ENCODE results near the gene CRLF3. TPM values are rescaled to one million over a fixed set of nuclear protein-coding genes. Genes with fewer than 3 reads are reported as not detected.

Gene CRLF3
- total and polyA plus RNA-seq, 5 donors from 2014 or later: 76.2 to 169 (median 116) TPM

DNA sequence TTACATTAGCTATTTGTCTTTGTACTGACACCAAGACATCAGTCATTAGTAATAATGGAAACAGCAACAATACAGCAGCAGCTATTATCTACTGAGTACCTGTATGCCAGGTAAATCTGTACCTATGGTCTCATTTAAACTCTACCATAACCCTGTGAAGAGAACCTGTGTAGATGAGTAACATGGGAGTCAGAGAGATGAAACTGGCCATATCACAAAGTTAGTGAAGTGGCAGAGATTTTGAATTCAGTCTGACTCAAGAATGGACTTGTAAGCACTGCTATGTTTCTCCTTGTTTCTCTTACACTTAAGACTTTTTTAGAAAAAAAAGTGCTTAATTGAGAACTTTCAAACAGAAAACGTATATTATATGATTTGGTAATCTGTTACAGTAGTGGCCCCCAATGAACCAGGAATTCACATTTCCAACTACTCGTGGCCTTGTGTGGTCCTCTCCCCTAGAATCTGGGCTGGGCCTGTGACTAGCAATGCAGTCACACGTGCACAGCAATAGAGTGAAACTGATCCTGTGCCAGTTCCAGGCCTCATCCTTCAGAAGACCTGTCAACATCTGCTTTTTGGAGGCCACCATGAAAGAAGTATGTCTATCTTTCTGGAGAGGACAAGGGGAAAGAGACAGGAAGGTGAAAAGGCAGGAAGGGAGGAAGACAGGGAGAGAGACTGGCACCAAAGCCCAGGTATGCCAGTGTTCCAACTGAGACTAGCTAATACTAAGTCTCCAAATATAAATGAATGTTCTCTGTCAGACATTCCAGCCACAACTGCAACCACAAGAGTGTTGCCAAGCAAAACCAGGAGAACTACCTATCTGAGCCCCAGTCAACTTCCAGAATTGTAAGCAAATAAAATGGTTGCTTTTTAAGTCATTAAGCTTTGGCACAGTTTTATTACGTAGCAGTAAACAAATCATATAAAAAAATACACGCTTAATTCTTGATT is 12.0 kb downstream of the CRLF3 start:
- Mint-ChIP-seq H3K27ac (peak overlapping the region; percentile 77 to 93 (median 90)), H3K27me3 (no peaks in the 10 kb centered on the region), H3K9me3 (no peaks in the 10 kb centered on the region), H3K4me3 (peak overlapping the region; percentile 57 to 87 (median 72)), H3K4me1 (peaks cover 25 to 84% (median 54%) of the 10 kb centered on the region in 4 donors), H3K36me3 (peaks cover 6% of the 10 kb centered on the region)
- Histone ChIP-seq H3K27ac (ENCODE audit: insufficient read depth, low read length, poor library complexity, severe bottlenecking) (peak overlapping the region; percentile 83), H3K36me3 (ENCODE audit: control insufficient read depth, insufficient read depth, low read length) (no peaks in the 10 kb centered on the region), H3K4me1 (ENCODE audit: control insufficient read depth, insufficient read depth, low read length, poor library complexity, severe bottlenecking) (peaks cover 76% of the 10 kb centered on the region), H3K27me3 (ENCODE audit: control insufficient read depth, insufficient read depth, low read length) (no peaks in the 10 kb centered on the region), H3K9me3 (ENCODE audit: control insufficient read depth in 2 of 2, low read length in 2 of 2) (no peaks in the 10 kb centered on the region), H3K4me3 (ENCODE audit: low read depth, low read length) (peak overlapping the region; percentile 53)
- DNase-seq: no peak
- no peak for ATAC-seq (ENCODE audit: low read depth in 2 of 2)

DNA sequence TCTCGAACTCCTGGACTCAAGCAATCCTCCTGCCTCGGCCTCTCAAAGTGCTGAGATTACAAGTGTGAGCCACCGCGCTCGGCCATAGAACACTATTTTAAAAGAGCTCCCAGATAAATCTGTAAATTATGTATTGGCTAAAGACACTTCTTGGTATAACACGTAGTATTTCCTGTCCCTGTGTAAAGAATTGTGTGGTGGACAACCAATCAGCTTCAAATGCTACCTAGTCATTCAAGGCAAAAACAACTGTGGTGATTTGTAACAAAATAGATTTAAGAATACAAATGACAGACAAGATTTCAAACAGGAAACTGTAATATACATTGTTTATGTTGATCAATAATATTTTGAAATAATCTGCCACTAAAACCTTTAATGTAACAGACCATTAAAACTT is 14.6 kb downstream of the CRLF3 start:
- Mint-ChIP-seq H3K36me3 (no peaks in the 10 kb centered on the region), H3K9me3 (no peaks in the 10 kb centered on the region)
- DNase-seq: peak in 2 of 3 donors; percentile 59 to 83

DNA sequence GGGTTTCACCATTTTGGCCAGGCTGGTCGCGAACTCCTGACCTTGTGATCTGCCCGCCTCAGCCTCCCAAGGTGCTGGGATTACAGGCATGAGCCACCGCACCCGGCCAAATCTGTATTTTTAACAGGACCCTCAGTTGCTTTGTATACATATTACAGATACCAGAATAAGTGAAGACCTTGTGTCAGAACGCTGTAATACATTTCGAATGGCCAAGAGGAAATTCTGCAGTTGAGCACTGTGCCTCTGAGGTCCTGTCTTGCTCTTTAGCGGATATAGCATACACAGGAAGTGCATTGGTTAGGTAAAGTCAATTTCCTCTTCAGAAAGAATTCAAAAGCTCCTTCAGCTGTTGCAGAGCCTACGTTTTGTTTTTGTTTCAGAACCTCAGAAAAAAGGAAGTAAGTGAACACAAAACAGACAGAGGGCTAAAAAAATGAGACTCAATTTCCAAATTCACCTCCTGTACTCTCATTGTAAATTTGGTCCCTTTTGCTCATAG is 15.7 kb downstream of the CRLF3 start:
- Mint-ChIP-seq H3K9me3 (no peaks in the 10 kb centered on the region), H3K27ac (peak overlapping the region; percentile 98 to 99 (median 98)), H3K27me3 (no peaks in the 10 kb centered on the region), H3K4me1 (peaks cover 35 to 84% (median 60%) of the 10 kb centered on the region in 4 donors), H3K36me3 (peaks cover 5% of the 10 kb centered on the region), H3K4me3 (peak overlapping the region; percentile 79 to 94 (median 90))
- H3K4me3 ChIP-seq (ENCODE audit: low read depth, low read length): peak overlapping the region; percentile 81
- no peaks in the 10 kb centered on the region for H3K9me3 ChIP-seq (ENCODE audit: control insufficient read depth in 2 of 2, low read length in 2 of 2)
- H3K4me1 ChIP-seq (ENCODE audit: control insufficient read depth, insufficient read depth, low read length, poor library complexity, severe bottlenecking): peaks cover 76% of the 10 kb centered on the region
- H3K27ac ChIP-seq (ENCODE audit: insufficient read depth, low read length, poor library complexity, severe bottlenecking): peak overlapping the region; percentile 83
- H3K27me3 ChIP-seq (ENCODE audit: control insufficient read depth, insufficient read depth, low read length): no peaks in the 10 kb centered on the region
- peaks cover 6% of the 10 kb centered on the region for H3K36me3 ChIP-seq (ENCODE audit: control insufficient read depth, insufficient read depth, low read length)
- ATAC-seq (ENCODE audit: low read depth in 2 of 2) (peak; percentile 96 to 98), DNase-seq (peak; percentile 17 to 93 (median 84))

More for the DNA sequence above, 14.6 kb downstream of the CRLF3 start:
- Histone ChIP-seq H3K36me3 (ENCODE audit: control insufficient read depth, insufficient read depth, low read length) (no peaks in the 10 kb centered on the region), H3K4me1 (ENCODE audit: control insufficient read depth, insufficient read depth, low read length, poor library complexity, severe bottlenecking) (peaks cover 79% of the 10 kb centered on the region), H3K27ac (ENCODE audit: insufficient read depth, low read length, poor library complexity, severe bottlenecking) (peak overlapping the region; percentile 83), H3K9me3 (ENCODE audit: control insufficient read depth in 2 of 2, low read length in 2 of 2) (no peaks in the 10 kb centered on the region), H3K4me3 (ENCODE audit: low read depth, low read length) (peak overlapping the region; percentile 81), H3K27me3 (ENCODE audit: control insufficient read depth, insufficient read depth, low read length) (no peaks in the 10 kb centered on the region)
- peaks cover 35 to 87% (median 59%) of the 10 kb centered on the region in 4 donors for H3K4me1 Mint-ChIP-seq
- peak overlapping the region; percentile 98 to 99 (median 98) for H3K27ac Mint-ChIP-seq
- peak in 1 of 2 donors; percentile 39 for ATAC-seq (ENCODE audit: low read depth in 2 of 2)
- no peaks in the 10 kb centered on the region for H3K27me3 Mint-ChIP-seq
- H3K4me3 Mint-ChIP-seq: peak overlapping the region; percentile 79 to 94 (median 90)

DNA sequence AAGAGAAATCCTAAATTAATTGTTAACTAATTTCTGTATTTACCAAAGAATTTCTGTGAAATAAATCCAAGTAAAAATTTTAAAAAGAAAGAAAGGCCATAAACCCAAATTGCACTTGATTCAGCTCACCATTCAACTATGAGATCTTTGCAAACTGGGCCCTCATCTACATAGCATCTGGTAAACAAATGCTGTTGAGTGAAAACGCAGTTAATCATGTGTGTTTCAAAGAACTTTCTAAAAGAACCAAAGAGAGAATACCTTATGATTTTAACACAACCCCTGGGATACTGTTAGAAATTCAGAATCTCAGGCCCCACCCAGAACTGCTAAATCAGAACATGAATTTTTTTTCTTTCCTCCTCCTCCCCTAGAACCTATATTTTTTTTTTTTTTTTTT is 16.6 kb downstream of the CRLF3 start:
- H3K36me3 ChIP-seq (ENCODE audit: control insufficient read depth, insufficient read depth, low read length): peaks cover 15% of the 10 kb centered on the region
- ATAC-seq (ENCODE audit: low read depth in 2 of 2) (no peak), DNase-seq (no peak)
- H3K27ac Mint-ChIP-seq: peak overlapping the region; percentile 98 to 99 (median 98)
- H3K4me3 Mint-ChIP-seq: peak overlapping the region; percentile 79 to 94 (median 90)
- peak overlapping the region; percentile 67 for H3K4me3 ChIP-seq (ENCODE audit: low read depth, low read length)
- H3K9me3 Mint-ChIP-seq: no peaks in the 10 kb centered on the region
- H3K4me1 ChIP-seq (ENCODE audit: control insufficient read depth, insufficient read depth, low read length, poor library complexity, severe bottlenecking): peaks cover 68% of the 10 kb centered on the region
- H3K27me3 ChIP-seq (ENCODE audit: control insufficient read depth, insufficient read depth, low read length): no peaks in the 10 kb centered on the region
- H3K36me3 Mint-ChIP-seq: peaks cover 13% of the 10 kb centered on the region
- peaks cover 27 to 79% (median 56%) of the 10 kb centered on the region in 4 donors for H3K4me1 Mint-ChIP-seq
- peak overlapping the region; percentile 83 for H3K27ac ChIP-seq (ENCODE audit: insufficient read depth, low read length, poor library complexity, severe bottlenecking)
- H3K27me3 Mint-ChIP-seq: no peaks in the 10 kb centered on the region
- no peaks in the 10 kb centered on the region for H3K9me3 ChIP-seq (ENCODE audit: control insufficient read depth in 2 of 2, low read length in 2 of 2)

DNA sequence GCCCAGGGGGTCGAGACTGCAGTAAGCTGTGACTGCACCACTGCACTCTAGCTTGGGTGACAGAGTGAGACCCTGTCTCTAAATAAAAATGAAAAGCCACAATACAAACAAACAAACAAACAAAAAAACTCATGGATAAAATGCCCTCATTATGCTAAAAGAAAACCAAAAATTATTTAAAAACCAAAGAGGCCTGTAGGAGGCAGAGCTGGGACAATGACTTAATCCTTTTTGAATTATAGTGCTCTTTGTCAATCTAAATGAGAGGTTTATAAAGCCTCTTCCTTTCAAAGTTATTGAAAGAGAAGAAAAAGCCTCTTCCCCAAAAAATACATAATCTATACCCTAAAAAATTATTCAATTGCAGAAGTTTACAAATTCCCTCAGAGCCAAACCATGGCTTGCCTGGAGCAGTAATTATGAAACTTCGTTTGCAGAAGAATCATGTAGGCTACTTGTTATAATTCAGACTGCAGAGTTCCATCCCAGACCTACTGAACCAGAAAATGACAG is 18.5 kb downstream of the CRLF3 start:
- no peaks in the 10 kb centered on the region for H3K27me3 Mint-ChIP-seq
- ATAC-seq (ENCODE audit: low read depth in 2 of 2) (no peak), DNase-seq (peak in 2 of 3 donors; percentile 41 to 49)
- Histone ChIP-seq H3K27ac (ENCODE audit: insufficient read depth, low read length, poor library complexity, severe bottlenecking) (peak overlapping the region; percentile 83), H3K27me3 (ENCODE audit: control insufficient read depth, insufficient read depth, low read length) (no peaks in the 10 kb centered on the region), H3K9me3 (ENCODE audit: control insufficient read depth in 2 of 2, low read length in 2 of 2) (no peaks in the 10 kb centered on the region), H3K4me1 (ENCODE audit: control insufficient read depth, insufficient read depth, low read length, poor library complexity, severe bottlenecking) (peaks cover 55% of the 10 kb centered on the region), H3K36me3 (ENCODE audit: control insufficient read depth, insufficient read depth, low read length) (peaks cover 33% of the 10 kb centered on the region), H3K4me3 (ENCODE audit: low read depth, low read length) (peak overlapping the region; percentile 60)
- H3K9me3 Mint-ChIP-seq: no peaks in the 10 kb centered on the region
- H3K4me1 Mint-ChIP-seq: peaks cover 20 to 69% (median 50%) of the 10 kb centered on the region in 4 donors
- peak overlapping the region; percentile 74 to 99 (median 92) for H3K27ac Mint-ChIP-seq
- peak overlapping the region; percentile 90 to 96 (median 90) for H3K4me3 Mint-ChIP-seq
- peaks cover 25% of the 10 kb centered on the region for H3K36me3 Mint-ChIP-seq

DNA sequence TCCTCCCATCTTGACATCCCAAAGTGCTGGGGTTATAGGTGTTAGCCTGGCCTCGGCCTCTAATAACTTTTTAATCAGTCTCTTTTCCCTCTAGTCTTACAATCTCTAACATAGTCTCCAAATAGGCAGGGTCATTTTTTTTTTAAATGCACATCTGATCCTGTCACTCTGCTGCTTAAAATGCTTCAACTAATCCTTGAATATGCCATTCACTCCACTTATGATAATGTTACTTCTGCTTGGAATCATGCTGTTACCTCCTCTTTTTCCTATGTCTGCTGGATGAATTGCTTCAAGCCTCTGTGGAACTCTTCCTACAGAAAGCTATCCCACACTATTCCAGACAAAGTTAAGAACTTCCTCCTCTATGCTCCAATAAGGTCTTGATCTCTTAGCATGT is 22.8 kb downstream of the CRLF3 start:
- H3K4me1 Mint-ChIP-seq: peaks cover 15 to 50% (median 32%) of the 10 kb centered on the region in 4 donors
- H3K27ac ChIP-seq (ENCODE audit: insufficient read depth, low read length, poor library complexity, severe bottlenecking): peak overlapping the region; percentile 2
- H3K4me3 Mint-ChIP-seq: no peak overlapping the region
- peak overlapping the region in 2 of 3 donors; percentile 83 to 89 for H3K27ac Mint-ChIP-seq
- ATAC-seq (ENCODE audit: low read depth in 2 of 2) (no peak), DNase-seq (no peak)
- no peaks in the 10 kb centered on the region for H3K9me3 Mint-ChIP-seq
- peaks cover 44% of the 10 kb centered on the region for H3K36me3 Mint-ChIP-seq
- no peaks in the 10 kb centered on the region for H3K27me3 Mint-ChIP-seq
- no peak overlapping the region for H3K4me3 ChIP-seq (ENCODE audit: low read depth, low read length)
- no peaks in the 10 kb centered on the region for H3K27me3 ChIP-seq (ENCODE audit: control insufficient read depth, insufficient read depth, low read length)
- H3K36me3 ChIP-seq (ENCODE audit: control insufficient read depth, insufficient read depth, low read length): peaks cover 66% of the 10 kb centered on the region
- no peaks in the 10 kb centered on the region for H3K9me3 ChIP-seq (ENCODE audit: control insufficient read depth in 2 of 2, low read length in 2 of 2)
- H3K4me1 ChIP-seq (ENCODE audit: control insufficient read depth, insufficient read depth, low read length, poor library complexity, severe bottlenecking): peaks cover 17% of the 10 kb centered on the region

DNA sequence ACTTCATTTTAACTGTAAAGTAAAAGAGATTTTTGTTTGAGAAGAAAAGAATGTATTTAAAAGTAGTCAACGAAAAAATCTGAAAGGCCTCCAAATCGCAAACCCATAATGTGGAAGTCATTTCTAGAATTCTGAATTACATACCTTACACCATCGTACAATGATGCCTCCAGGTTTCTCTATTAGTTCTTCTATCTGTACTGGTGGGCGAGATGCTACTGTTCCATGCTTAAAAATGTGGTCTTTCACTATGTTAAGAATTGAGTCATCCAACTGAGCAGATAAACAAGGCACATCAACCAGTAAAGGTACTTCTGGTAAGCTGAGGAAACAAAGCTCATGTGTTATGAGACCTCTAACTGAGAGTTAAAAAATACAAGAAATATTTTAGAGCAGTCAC is 28.5 kb downstream of the CRLF3 start:
- Mint-ChIP-seq H3K4me1 (peaks cover 6 to 29% (median 23%) of the 10 kb centered on the region in 4 donors), H3K4me3 (no peak overlapping the region), H3K27me3 (no peaks in the 10 kb centered on the region), H3K9me3 (no peaks in the 10 kb centered on the region), H3K36me3 (peaks cover 49% of the 10 kb centered on the region), H3K27ac (peak overlapping the region; percentile 2 to 65 (median 48))
- peak in 1 of 3 donors; percentile 47 for DNase-seq
- no peak for ATAC-seq (ENCODE audit: low read depth in 2 of 2)
- Histone ChIP-seq H3K4me1 (ENCODE audit: control insufficient read depth, insufficient read depth, low read length, poor library complexity, severe bottlenecking) (no peaks in the 10 kb centered on the region), H3K27me3 (ENCODE audit: control insufficient read depth, insufficient read depth, low read length) (no peaks in the 10 kb centered on the region), H3K9me3 (ENCODE audit: control insufficient read depth in 2 of 2, low read length in 2 of 2) (no peaks in the 10 kb centered on the region), H3K27ac (ENCODE audit: insufficient read depth, low read length, poor library complexity, severe bottlenecking) (peak overlapping the region; percentile 41), H3K36me3 (ENCODE audit: control insufficient read depth, insufficient read depth, low read length) (peaks cover 84% of the 10 kb centered on the region), H3K4me3 (ENCODE audit: low read depth, low read length) (no peak overlapping the region)
